ENCODE results near the gene CNBD2.

DNA sequence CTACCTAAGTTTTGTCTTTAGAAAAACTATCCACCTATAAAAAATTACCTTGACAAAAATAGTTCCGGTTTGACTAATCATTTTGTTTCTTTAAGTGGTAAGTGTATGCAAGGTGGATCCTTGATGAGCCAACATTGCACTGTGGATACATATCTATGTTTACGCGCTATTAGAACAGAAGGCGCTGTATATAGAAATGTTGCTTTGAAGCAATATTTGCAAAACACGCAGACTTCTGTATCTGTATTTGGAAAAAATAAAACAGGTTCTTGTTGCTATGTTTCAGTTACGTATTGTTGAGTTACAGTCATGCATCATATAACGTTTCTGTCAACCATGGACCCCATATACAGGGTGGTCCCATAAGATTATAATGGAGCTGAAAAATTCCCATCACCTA is 18.3 kb upstream of the CNBD2 start:
- TF ChIP-seq, protein P1, sequence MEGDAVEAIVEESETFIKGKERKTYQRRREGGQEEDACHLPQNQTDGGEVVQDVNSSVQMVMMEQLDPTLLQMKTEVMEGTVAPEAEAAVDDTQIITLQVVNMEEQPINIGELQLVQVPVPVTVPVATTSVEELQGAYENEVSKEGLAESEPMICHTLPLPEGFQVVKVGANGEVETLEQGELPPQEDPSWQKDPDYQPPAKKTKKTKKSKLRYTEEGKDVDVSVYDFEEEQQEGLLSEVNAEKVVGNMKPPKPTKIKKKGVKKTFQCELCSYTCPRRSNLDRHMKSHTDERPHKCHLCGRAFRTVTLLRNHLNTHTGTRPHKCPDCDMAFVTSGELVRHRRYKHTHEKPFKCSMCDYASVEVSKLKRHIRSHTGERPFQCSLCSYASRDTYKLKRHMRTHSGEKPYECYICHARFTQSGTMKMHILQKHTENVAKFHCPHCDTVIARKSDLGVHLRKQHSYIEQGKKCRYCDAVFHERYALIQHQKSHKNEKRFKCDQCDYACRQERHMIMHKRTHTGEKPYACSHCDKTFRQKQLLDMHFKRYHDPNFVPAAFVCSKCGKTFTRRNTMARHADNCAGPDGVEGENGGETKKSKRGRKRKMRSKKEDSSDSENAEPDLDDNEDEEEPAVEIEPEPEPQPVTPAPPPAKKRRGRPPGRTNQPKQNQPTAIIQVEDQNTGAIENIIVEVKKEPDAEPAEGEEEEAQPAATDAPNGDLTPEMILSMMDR (IDR thresholded peaks at IDR 0.05): no peak
- TF ChIP-seq POLR2A (IDR thresholded peaks at IDR 0.05): no peak
